HepG2 (cell line): Measurements from ENCODE around the gene CASKIN1. TPM values are rescaled to one million over a fixed set of nuclear protein-coding genes. Genes with fewer than 3 reads are reported as not detected.

ENCODE experiments used
- BATF2 ChIP-seq: sonication (generic); formaldehyde crosslinking; IDR thresholded peaks from 2 replicates; pipeline ENCODE4 v1.8.0; 2022; ENCODE audit warnings: mild to moderate bottlenecking, missing genetic modification reagents, moderate library complexity
- CENPX ChIP-seq: sonication (generic); formaldehyde crosslinking; IDR thresholded peaks from 2 replicates; pipeline ENCODE4 v1.9.0; 2021; ENCODE audit warnings: mild to moderate bottlenecking, missing genetic modification reagents, moderate library complexity
- FOSL2 ChIP-seq: sonication (generic); formaldehyde crosslinking; IDR thresholded peaks from 2 replicates; pipeline ENCODE4 v1.4.0; 2020; ENCODE audit warnings: missing genetic modification reagents
- FOXP4 ChIP-seq: sonication (generic); formaldehyde crosslinking; IDR thresholded peaks from 2 replicates; pipeline ENCODE4 v1.4.0; 2020; ENCODE audit warnings: missing genetic modification reagents
- HNF1B ChIP-seq: sonication (generic); formaldehyde crosslinking; IDR thresholded peaks from 2 replicates; pipeline ENCODE4 v1.5.1; 2020; ENCODE audit warnings: mild to moderate bottlenecking, moderate library complexity, missing genetic modification reagents
- HOXA3 ChIP-seq: sonication (generic); formaldehyde crosslinking; IDR thresholded peaks from 2 replicates; pipeline ENCODE4 v1.5.0; 2020; ENCODE audit warnings: missing genetic modification reagents
- ISL2 ChIP-seq: sonication (generic); formaldehyde crosslinking; IDR thresholded peaks from 2 replicates; pipeline ENCODE4 v1.5.0; 2020; ENCODE audit warnings: missing genetic modification reagents
- KAT2B ChIP-seq: fragments of 150-350 bp; IDR thresholded peaks from 2 replicates; pipeline ENCODE4 v1.6.1; 2014; ENCODE audit warnings: low read depth, low read length, borderline replicate concordance
- NR2C2 ChIP-seq: sonication (generic); formaldehyde crosslinking; IDR thresholded peaks from 2 replicates; pipeline ENCODE4 v1.4.0; 2020; ENCODE audit warnings: missing genetic modification reagents, mild to moderate bottlenecking, moderate library complexity, borderline replicate concordance
- NRL ChIP-seq: sonication (generic); formaldehyde crosslinking; IDR thresholded peaks from 2 replicates; pipeline ENCODE4 v1.5.0; 2020; ENCODE audit warnings: missing genetic modification reagents, mild to moderate bottlenecking, moderate library complexity, borderline replicate concordance
- POLR2A ChIP-seq, 2 experiments: IDR thresholded peaks; 2 replicates each; pipeline ENCODE4 v1.6.1; 2011; ENCODE audit warnings: low read depth in 2 of 2, low read length in 2 of 2, mild to moderate bottlenecking in 1 of 2, moderate library complexity in 1 of 2; ENCODE audit not compliant: insufficient read depth in 1 of 2
- ZBTB38 ChIP-seq: sonication (generic); formaldehyde crosslinking; IDR thresholded peaks from 2 replicates; pipeline ENCODE4 v1.5.1; 2020; ENCODE audit warnings: mild to moderate bottlenecking, missing genetic modification reagents
- ZNF142 ChIP-seq: sonication (generic); formaldehyde crosslinking; IDR thresholded peaks from 2 replicates; pipeline ENCODE4 v1.4.0; 2020; ENCODE audit warnings: missing genetic modification reagents
- ZNF263 ChIP-seq: sonication (generic); formaldehyde crosslinking; IDR thresholded peaks from 2 replicates; pipeline ENCODE4 v1.4.0; 2020; ENCODE audit warnings: missing genetic modification reagents
- ZNF343 ChIP-seq: sonication (generic); formaldehyde crosslinking; IDR thresholded peaks from 2 replicates; pipeline ENCODE4 v1.4.0; 2020; ENCODE audit warnings: mild to moderate bottlenecking, missing genetic modification reagents
- ZNF350 ChIP-seq: sonication (generic); formaldehyde crosslinking; IDR thresholded peaks from 2 replicates; pipeline ENCODE4 v1.4.0; 2020; ENCODE audit warnings: mild to moderate bottlenecking, low read depth, missing genetic modification reagents, borderline replicate concordance
- ZNF790 ChIP-seq: sonication (generic); formaldehyde crosslinking; IDR thresholded peaks from 2 replicates; pipeline ENCODE4 v1.8.0; 2022; ENCODE audit warnings: missing genetic modification reagents, mild to moderate bottlenecking, borderline replicate concordance
- polyA plus RNA-seq, 8 experiments: library from polyadenylated mRNA; depleted of rRNA in 3 of 8; stranded (reverse) in 7 of 8; unstranded in 1 of 8; fragments of >200 nt; fragmentation: Illumina TruSeq in 4 of 8; extraction: Trizol in 4 of 8; gene quantifications; 2 replicates each; pipeline versions ENCODE4 v1.2.1 to v1.2.3, GENCODE V29; 2011 to 2016; ENCODE audit warnings: low read depth in 4 of 8, missing spikeins in 1 of 8, mixed read lengths in 1 of 8; ENCODE audit not compliant: insufficient read depth in 1 of 8
- total RNA-seq, 5 experiments: library from RNA; depleted of rRNA; stranded (reverse); fragments of >200 nt; fragmentation: Illumina TruSeq; extraction: Trizol; gene quantifications; 2 replicates each; pipeline ENCODE4 v1.2.3, GENCODE V29; 2016; ENCODE audit warnings: low read depth in 1 of 5

The CASKIN1 gene
- total and polyA plus RNA-seq, 2 of the 13 experiments (the other 11 are each of a cell fraction or from before 2014, with no cell fraction given) = 1.2 to 2.2 TPM

GRCh38 chr16:2151188-2152091 is 45.0 kb downstream of the CASKIN1 start (continued):
- TF ChIP-seq FOSL2 (CRISPR knock-in tag) = no peak
- peak; percentile 25; the same call in 1 of the 2 replicates for TF ChIP-seq ISL2 (CRISPR knock-in tag)
- 0 out of 2 replicates have a peak, but pooled peaks have one; percentile 32 for TF ChIP-seq ZNF263 (CRISPR knock-in tag)
- TF ChIP-seq POLR2A (IDR thresholded peaks at IDR 0.05; ENCODE audit: insufficient read depth in 1 of 2, low read depth in 2 of 2, low read length in 2 of 2) = peak; percentile 78 to 83; a peak in 3 of 4 replicates
- no peak for TF ChIP-seq ZNF350
- no peak for TF ChIP-seq ZNF790 (CRISPR knock-in tag)
- TF ChIP-seq NRL = peak; percentile 24; the same call in 1 of the 2 replicates
- no peak for TF ChIP-seq ZNF343 (CRISPR knock-in tag)
- TF ChIP-seq FOXP4 = 0 out of 2 replicates have a peak, but pooled peaks have one; percentile 22
- no peak for TF ChIP-seq CENPX (CRISPR knock-in tag)
- TF ChIP-seq HOXA3 (CRISPR knock-in tag) = peak; percentile 36; the same call in 1 of the 2 replicates
- no peak for TF ChIP-seq KAT2B
- TF ChIP-seq ZBTB38 (CRISPR knock-in tag) = peak; percentile 27; the same call in 1 of the 2 replicates
- TF ChIP-seq ZNF142 (CRISPR knock-in tag) = peak; percentile 72; the same call in 1 of the 2 replicates
- TF ChIP-seq BATF2 = no peak
- 0 out of 2 replicates have a peak, but pooled peaks have one; percentile 19 for TF ChIP-seq HNF1B (CRISPR knock-in tag)
- no peak for TF ChIP-seq NR2C2
